HepG2 (cell line): ENCODE results near the gene BCL7A. TPM values are rescaled to one million over a fixed set of nuclear protein-coding genes. Genes with fewer than 3 reads are reported as not detected.

Experiments
- CAMTA2 ChIP-seq: sonication (generic); formaldehyde crosslinking; IDR thresholded peaks from 2 replicates; pipeline ENCODE4 v1.4.0; 2020; ENCODE audit warnings: mild to moderate bottlenecking, missing genetic modification reagents, borderline replicate concordance
- HOXD1 ChIP-seq: sonication (generic); formaldehyde crosslinking; IDR thresholded peaks from 2 replicates; pipeline ENCODE4 v1.5.0; 2020; ENCODE audit warnings: missing genetic modification reagents
- KAT2B ChIP-seq: fragments of 150-350 bp; IDR thresholded peaks from 2 replicates; pipeline ENCODE4 v1.6.1; 2014; ENCODE audit warnings: low read depth, low read length, borderline replicate concordance
- KLF15 ChIP-seq: sonication (generic); formaldehyde crosslinking; IDR thresholded peaks from 2 replicates; pipeline ENCODE4 v1.8.1; 2023; ENCODE audit warnings: borderline replicate concordance, mild to moderate bottlenecking, inconsistent platforms, missing genetic modification reagents, mixed read lengths
- MTF2 ChIP-seq: sonication (generic); formaldehyde crosslinking; IDR thresholded peaks from 2 replicates; pipeline ENCODE4 v1.5.0; 2020; ENCODE audit warnings: missing genetic modification reagents, borderline replicate concordance
- MYNN ChIP-seq: sonication (generic); formaldehyde crosslinking; IDR thresholded peaks from 2 replicates; pipeline ENCODE4 v1.4.0; 2020; ENCODE audit warnings: mild to moderate bottlenecking, low read depth, missing genetic modification reagents
- SIX1 ChIP-seq: sonication (generic); formaldehyde crosslinking; IDR thresholded peaks from 2 replicates; pipeline ENCODE4 v1.4.0; 2020; ENCODE audit warnings: missing genetic modification reagents, borderline replicate concordance
- ZBTB3 ChIP-seq: sonication (generic); formaldehyde crosslinking; IDR thresholded peaks from 2 replicates; pipeline ENCODE4 v1.4.0; 2020; ENCODE audit warnings: low read depth, mild to moderate bottlenecking, moderate library complexity, missing genetic modification reagents, borderline replicate concordance
- ZBTB46 ChIP-seq: sonication (generic); formaldehyde crosslinking; IDR thresholded peaks from 2 replicates; pipeline ENCODE4 v1.4.0; 2020; ENCODE audit warnings: mild to moderate bottlenecking, missing genetic modification reagents, borderline replicate concordance
- ZNF235 ChIP-seq: sonication (generic); formaldehyde crosslinking; IDR thresholded peaks from 2 replicates; pipeline ENCODE4 v1.8.1; 2023; ENCODE audit warnings: mild to moderate bottlenecking, missing genetic modification reagents, borderline replicate concordance
- ZNF337 ChIP-seq: sonication (generic); formaldehyde crosslinking; IDR thresholded peaks from 2 replicates; pipeline ENCODE4 v1.5.1; 2020; ENCODE audit warnings: missing genetic modification reagents, low read depth, mild to moderate bottlenecking, borderline replicate concordance
- ZNF567 ChIP-seq: sonication (generic); formaldehyde crosslinking; IDR thresholded peaks from 2 replicates; pipeline ENCODE4 v1.8.1; 2023; ENCODE audit warnings: mild to moderate bottlenecking, missing genetic modification reagents, borderline replicate concordance
- ZNF598 ChIP-seq: sonication (generic); formaldehyde crosslinking; IDR thresholded peaks from 2 replicates; pipeline ENCODE4 v1.5.1; 2020; ENCODE audit warnings: mild to moderate bottlenecking, missing genetic modification reagents, borderline replicate concordance
- ZNF605 ChIP-seq: sonication (generic); formaldehyde crosslinking; IDR thresholded peaks from 2 replicates; pipeline ENCODE4 v1.8.0; 2022; ENCODE audit warnings: mild to moderate bottlenecking, missing genetic modification reagents
- ZNF644 ChIP-seq: IDR thresholded peaks from 2 replicates; pipeline ENCODE4 v1.6.1; 2016; ENCODE audit warnings: low read depth
- ZNF704 ChIP-seq: sonication (generic); formaldehyde crosslinking; IDR thresholded peaks from 2 replicates; pipeline ENCODE4 v1.8.1; 2023; ENCODE audit warnings: mild to moderate bottlenecking, inconsistent platforms, moderate library complexity, missing genetic modification reagents, borderline replicate concordance
- ZNF83 ChIP-seq: sonication (generic); formaldehyde crosslinking; IDR thresholded peaks from 2 replicates; pipeline ENCODE4 v1.4.0; 2020; ENCODE audit warnings: missing genetic modification reagents, mild to moderate bottlenecking, borderline replicate concordance
- polyA plus RNA-seq, 8 experiments: library from polyadenylated mRNA; depleted of rRNA in 3 of 8; stranded (reverse) in 7 of 8; unstranded in 1 of 8; fragments of >200 nt; fragmentation: Illumina TruSeq in 4 of 8; extraction: Trizol in 4 of 8; gene quantifications; 2 replicates each; pipeline versions ENCODE4 v1.2.1 to v1.2.3, GENCODE V29; 2011 to 2016; ENCODE audit warnings: low read depth in 4 of 8, missing spikeins in 1 of 8, mixed read lengths in 1 of 8; ENCODE audit not compliant: insufficient read depth in 1 of 8
- total RNA-seq, 5 experiments: library from RNA; depleted of rRNA; stranded (reverse); fragments of >200 nt; fragmentation: Illumina TruSeq; extraction: Trizol; gene quantifications; 2 replicates each; pipeline ENCODE4 v1.2.3, GENCODE V29; 2016; ENCODE audit warnings: low read depth in 1 of 5
- TF ChIP-seq, protein P1 (sequence below): sonication (generic); formaldehyde crosslinking; IDR thresholded peaks from 2 replicates; pipeline ENCODE4 v1.8.1; 2022; ENCODE audit warnings: mild to moderate bottlenecking, missing genetic modification reagents
- TF ChIP-seq, protein P2 (sequence below): sonication (generic); formaldehyde crosslinking; IDR thresholded peaks from 2 replicates; pipeline ENCODE4 v1.5.0; 2020; ENCODE audit warnings: missing genetic modification reagents, mild to moderate bottlenecking, borderline replicate concordance
- TF ChIP-seq, protein P3 (sequence below): sonication (generic); formaldehyde crosslinking; conservative IDR thresholded peaks from 2 replicates; pipeline ENCODE4 v1.4.0; 2020; ENCODE audit warnings: missing genetic modification reagents

The BCL7A gene
- total and polyA plus RNA-seq, 2 of the 13 experiments (the other 11 are each of a cell fraction or from before 2014, with no cell fraction given), result 4.1 to 6.2 TPM

DNA sequence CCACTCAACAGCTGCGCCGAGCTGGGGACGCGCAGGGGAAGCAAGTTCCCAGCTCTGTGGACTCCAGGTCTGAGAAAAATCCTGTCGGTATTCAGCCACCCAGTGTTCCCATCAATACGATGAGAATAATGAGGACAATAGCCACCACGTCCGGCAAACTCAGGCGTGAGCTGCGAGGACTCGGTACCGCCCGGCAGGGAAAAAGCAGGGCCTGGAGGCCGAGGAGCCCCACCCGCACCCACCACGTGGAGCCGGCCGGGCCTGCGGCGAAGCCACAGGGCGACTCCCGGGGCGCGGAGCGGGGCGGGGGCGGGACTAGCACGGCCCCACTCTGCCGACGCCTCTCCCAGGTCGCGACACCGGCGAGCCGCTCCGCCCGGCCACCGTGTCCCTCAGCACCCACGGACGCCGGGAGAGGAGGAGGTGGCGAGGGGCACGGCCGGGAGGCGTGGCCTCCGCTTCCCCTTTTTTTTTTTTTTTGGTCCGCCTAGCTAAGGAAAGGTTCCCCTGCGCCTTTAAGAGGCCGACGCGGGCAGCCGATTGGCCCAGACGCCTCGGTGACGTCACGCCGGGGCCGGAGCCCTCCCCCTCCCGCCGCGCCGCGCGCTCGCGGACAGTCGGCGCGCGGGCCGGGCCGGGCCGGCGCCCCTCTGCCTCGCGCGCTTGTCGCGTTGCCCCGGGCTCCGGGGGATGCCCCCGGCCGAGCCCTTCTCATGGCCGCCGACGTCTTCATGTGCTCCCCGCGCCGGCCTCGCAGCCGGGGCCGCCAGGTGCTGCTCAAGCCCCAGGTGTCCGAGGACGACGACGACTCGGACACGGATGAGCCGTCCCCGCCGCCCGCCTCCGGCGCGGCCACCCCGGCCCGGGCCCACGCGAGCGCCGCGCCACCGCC is 56.7 kb downstream of the BCL7A start, which contains the start of gene MLXIP (continued):
- no peak for TF ChIP-seq ZBTB46 (CRISPR knock-in tag)
- no peak for TF ChIP-seq SIX1 (CRISPR knock-in tag)
- TF ChIP-seq MTF2 (CRISPR knock-in tag), result no peak
- TF ChIP-seq CAMTA2, result 0 out of 2 replicates have a peak, but pooled peaks have one; percentile 72
- peak; percentile 34; the same call in 1 of the 2 replicates for TF ChIP-seq ZNF235 (CRISPR knock-in tag)
- TF ChIP-seq ZNF704 (CRISPR knock-in tag), result peak; percentile 93; the same call in 1 of the 2 replicates
- TF ChIP-seq ZNF605, result no peak
- TF ChIP-seq ZNF644 (CRISPR knock-in tag), result no peak
- peak; percentile 62; the same call in 1 of the 2 replicates for TF ChIP-seq KLF15 (CRISPR knock-in tag)
- TF ChIP-seq ZBTB3, result 0 out of 2 replicates have a peak, but pooled peaks have one; percentile 10
- no peak for TF ChIP-seq ZNF567 (CRISPR knock-in tag)
- TF ChIP-seq, protein P1, sequence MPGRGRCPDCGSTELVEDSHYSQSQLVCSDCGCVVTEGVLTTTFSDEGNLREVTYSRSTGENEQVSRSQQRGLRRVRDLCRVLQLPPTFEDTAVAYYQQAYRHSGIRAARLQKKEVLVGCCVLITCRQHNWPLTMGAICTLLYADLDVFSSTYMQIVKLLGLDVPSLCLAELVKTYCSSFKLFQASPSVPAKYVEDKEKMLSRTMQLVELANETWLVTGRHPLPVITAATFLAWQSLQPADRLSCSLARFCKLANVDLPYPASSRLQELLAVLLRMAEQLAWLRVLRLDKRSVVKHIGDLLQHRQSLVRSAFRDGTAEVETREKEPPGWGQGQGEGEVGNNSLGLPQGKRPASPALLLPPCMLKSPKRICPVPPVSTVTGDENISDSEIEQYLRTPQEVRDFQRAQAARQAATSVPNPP, result peak; percentile 80
- TF ChIP-seq, protein P2, sequence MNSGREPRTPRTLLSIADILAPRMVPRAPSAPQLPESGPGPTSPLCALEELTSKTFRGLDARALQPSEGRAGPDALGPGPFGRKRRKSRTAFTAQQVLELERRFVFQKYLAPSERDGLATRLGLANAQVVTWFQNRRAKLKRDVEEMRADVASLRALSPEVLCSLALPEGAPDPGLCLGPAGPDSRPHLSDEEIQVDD (CRISPR knock-in tag), result peak; percentile 71; the same call in 1 of the 2 replicates
- TF ChIP-seq HOXD1, result peak; percentile 52; the same call in 1 of the 2 replicates
- no peak for TF ChIP-seq ZNF598 (CRISPR knock-in tag)
- TF ChIP-seq, protein P3, sequence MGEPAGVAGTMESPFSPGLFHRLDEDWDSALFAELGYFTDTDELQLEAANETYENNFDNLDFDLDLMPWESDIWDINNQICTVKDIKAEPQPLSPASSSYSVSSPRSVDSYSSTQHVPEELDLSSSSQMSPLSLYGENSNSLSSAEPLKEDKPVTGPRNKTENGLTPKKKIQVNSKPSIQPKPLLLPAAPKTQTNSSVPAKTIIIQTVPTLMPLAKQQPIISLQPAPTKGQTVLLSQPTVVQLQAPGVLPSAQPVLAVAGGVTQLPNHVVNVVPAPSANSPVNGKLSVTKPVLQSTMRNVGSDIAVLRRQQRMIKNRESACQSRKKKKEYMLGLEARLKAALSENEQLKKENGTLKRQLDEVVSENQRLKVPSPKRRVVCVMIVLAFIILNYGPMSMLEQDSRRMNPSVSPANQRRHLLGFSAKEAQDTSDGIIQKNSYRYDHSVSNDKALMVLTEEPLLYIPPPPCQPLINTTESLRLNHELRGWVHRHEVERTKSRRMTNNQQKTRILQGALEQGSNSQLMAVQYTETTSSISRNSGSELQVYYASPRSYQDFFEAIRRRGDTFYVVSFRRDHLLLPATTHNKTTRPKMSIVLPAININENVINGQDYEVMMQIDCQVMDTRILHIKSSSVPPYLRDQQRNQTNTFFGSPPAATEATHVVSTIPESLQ (CRISPR knock-in tag), result no peak
- TF ChIP-seq KAT2B, result no peak
- TF ChIP-seq MYNN (CRISPR knock-in tag), result peak; percentile 71; the same call in 1 of the 2 replicates
- no peak for TF ChIP-seq ZNF83 (CRISPR knock-in tag)
- TF ChIP-seq ZNF337, result peak; percentile 19; the same call in 1 of the 2 replicates
